WTC11 (cell line): ENCODE results near the gene NDST4. TPM values are rescaled to one million over a fixed set of nuclear protein-coding genes. Genes with fewer than 3 reads are reported as not detected.
A peak's percentile ranks its signal among the peaks of the same experiment; 100 is the strongest.

Experiments used
- ATAC-seq: fragments of 200-7000 bp; cut with Tn5 transposase; 2 replicates; pipeline ENCODE4 v1.10.0; 2021; ENCODE audit warnings: mild to moderate bottlenecking, moderate library complexity
- CTCF ChIA-PET: fragments of 300-600 bp; sonication (Branson Sonifier 250); formaldehyde crosslinking; loops from one replicate; lab custom pipeline; 2021; ENCODE audit warnings: antibody characterized with exemption; lab: Charles Lee
- POLR2A ChIA-PET: fragments of 350-600 bp; sonication (Branson Sonifier 250); formaldehyde crosslinking; loops from one replicate; lab custom pipeline; 2021; ENCODE audit warnings: antibody characterized with exemption; lab: Charles Lee
- DNase-seq: peaks from one replicate; pipeline ENCODE4 v3.0.0; 2021; ENCODE audit warnings: low spot score
- H3K27ac Mint-ChIP-seq: 2 replicates; pipeline ENCODE4 v1.8.0; 2021; ENCODE audit warnings: mixed read lengths
- H3K27me3 Mint-ChIP-seq: 2 replicates; pipeline ENCODE4 v1.8.0; 2021; ENCODE audit warnings: low read depth, mild to moderate bottlenecking, moderate library complexity, mixed read lengths
- H3K36me3 Mint-ChIP-seq: 2 replicates; pipeline ENCODE4 v1.8.0; 2021; ENCODE audit warnings: mixed read lengths
- H3K4me1 Mint-ChIP-seq: 2 replicates; pipeline ENCODE4 v1.8.0; 2022; ENCODE audit warnings: mixed read lengths
- H3K4me3 Mint-ChIP-seq: 2 replicates; pipeline ENCODE4 v1.8.0; 2021; ENCODE audit warnings: mild to moderate bottlenecking, moderate library complexity, mixed read lengths
- H3K9me3 Mint-ChIP-seq: 2 replicates; pipeline ENCODE4 v1.8.0; 2021; ENCODE audit warnings: mixed read lengths
- CREB1 ChIP-seq: sonication (generic); formaldehyde crosslinking; IDR thresholded peaks from 2 replicates; pipeline ENCODE4 v1.8.0; 2023; ENCODE audit warnings: mild to moderate bottlenecking, missing genetic modification reagents
- ELF4 ChIP-seq: sonication (generic); formaldehyde crosslinking; IDR thresholded peaks from 2 replicates; pipeline ENCODE4 v1.8.1; 2022; ENCODE audit warnings: low read depth, mild to moderate bottlenecking, moderate library complexity, missing genetic modification reagents
- EMX1 ChIP-seq: fragments of 250-450 bp; sonication (Bioruptor Pico); IDR thresholded peaks from 2 replicates; pipeline ENCODE4 v1.8.0; 2021; ENCODE audit warnings: mild to moderate bottlenecking
- FOXJ3 ChIP-seq: sonication (generic); formaldehyde crosslinking; IDR thresholded peaks from 2 replicates; pipeline ENCODE4 v1.9.0; 2021; ENCODE audit warnings: missing genetic modification reagents, mild to moderate bottlenecking, borderline replicate concordance
- KAT7 ChIP-seq: sonication (generic); formaldehyde crosslinking; IDR thresholded peaks from 2 replicates; pipeline ENCODE4 v1.8.1; 2023; ENCODE audit warnings: missing genetic modification reagents, mild to moderate bottlenecking, borderline replicate concordance
- MAX ChIP-seq: sonication (generic); formaldehyde crosslinking; IDR thresholded peaks from 2 replicates; pipeline ENCODE4 v1.8.0; 2022; ENCODE audit warnings: mild to moderate bottlenecking, missing genetic modification reagents
- MYBL2 ChIP-seq: sonication (generic); formaldehyde crosslinking; IDR thresholded peaks from 2 replicates; pipeline ENCODE4 v1.8.1; 2023; ENCODE audit warnings: mild to moderate bottlenecking, moderate library complexity, missing genetic modification reagents
- SOX15 ChIP-seq: fragments of 250-450 bp; sonication (Bioruptor Pico); IDR thresholded peaks from 2 replicates; pipeline ENCODE4 v1.9.0; 2021; ENCODE audit warnings: mild to moderate bottlenecking
- TEAD1 ChIP-seq: sonication (generic); formaldehyde crosslinking; IDR thresholded peaks from 2 replicates; pipeline ENCODE4 v1.8.0; 2022; ENCODE audit warnings: mild to moderate bottlenecking, missing genetic modification reagents
- TEAD4 ChIP-seq: sonication (generic); formaldehyde crosslinking; IDR thresholded peaks from 2 replicates; pipeline ENCODE4 v1.8.0; 2022; ENCODE audit warnings: mild to moderate bottlenecking, missing genetic modification reagents
- ZNF263 ChIP-seq: sonication (generic); formaldehyde crosslinking; IDR thresholded peaks from 2 replicates; pipeline ENCODE4 v1.8.1; 2022; ENCODE audit warnings: low read depth, mild to moderate bottlenecking, moderate library complexity, missing genetic modification reagents
- ZNF423 ChIP-seq: fragments of 250-450 bp; sonication (Bioruptor Pico); IDR thresholded peaks from 2 replicates; pipeline ENCODE4 v2.1.2; 2022; ENCODE audit warnings: mild to moderate bottlenecking, moderate library complexity
- ZNF512 ChIP-seq: sonication (generic); formaldehyde crosslinking; IDR thresholded peaks from 2 replicates; pipeline ENCODE4 v1.8.1; 2022; ENCODE audit warnings: missing genetic modification reagents, borderline replicate concordance
- total RNA-seq: library from RNA; stranded (reverse); gene quantifications from 3 replicates; pipeline ENCODE4 v1.2.3, GENCODE V29; 2021
- TF ChIP-seq, protein P1 (sequence below): sonication (generic); formaldehyde crosslinking; conservative IDR thresholded peaks from 2 replicates; pipeline ENCODE4 v1.8.1; 2022; ENCODE audit warnings: mild to moderate bottlenecking, missing genetic modification reagents
- TF ChIP-seq, protein P2 (sequence below): sonication (generic); formaldehyde crosslinking; IDR thresholded peaks from 2 replicates; pipeline ENCODE4 v1.8.0; 2022; ENCODE audit warnings: mild to moderate bottlenecking, missing genetic modification reagents
- TF ChIP-seq, protein P3 (sequence below): sonication (generic); formaldehyde crosslinking; conservative IDR thresholded peaks from 2 replicates; pipeline ENCODE4 v1.8.1; 2023; ENCODE audit warnings: mild to moderate bottlenecking, low read depth, missing genetic modification reagents, moderate library complexity
- TF ChIP-seq, protein P4 (sequence below): sonication (generic); formaldehyde crosslinking; IDR thresholded peaks from 2 replicates; pipeline ENCODE4 v1.8.1; 2023; ENCODE audit warnings: mild to moderate bottlenecking, missing genetic modification reagents, moderate library complexity
- TF ChIP-seq, protein P5 (sequence below): sonication (generic); formaldehyde crosslinking; IDR thresholded peaks from 2 replicates; pipeline ENCODE4 v1.8.0; 2023; ENCODE audit warnings: mild to moderate bottlenecking, missing genetic modification reagents
- TF ChIP-seq, protein P6 (sequence below): sonication (generic); formaldehyde crosslinking; IDR thresholded peaks from 2 replicates; pipeline ENCODE4 v1.8.1; 2022; ENCODE audit warnings: mild to moderate bottlenecking, moderate library complexity, missing genetic modification reagents

NDST4 gene
- total RNA-seq, 1 experiment from 2014 or later: not detected

DNA sequence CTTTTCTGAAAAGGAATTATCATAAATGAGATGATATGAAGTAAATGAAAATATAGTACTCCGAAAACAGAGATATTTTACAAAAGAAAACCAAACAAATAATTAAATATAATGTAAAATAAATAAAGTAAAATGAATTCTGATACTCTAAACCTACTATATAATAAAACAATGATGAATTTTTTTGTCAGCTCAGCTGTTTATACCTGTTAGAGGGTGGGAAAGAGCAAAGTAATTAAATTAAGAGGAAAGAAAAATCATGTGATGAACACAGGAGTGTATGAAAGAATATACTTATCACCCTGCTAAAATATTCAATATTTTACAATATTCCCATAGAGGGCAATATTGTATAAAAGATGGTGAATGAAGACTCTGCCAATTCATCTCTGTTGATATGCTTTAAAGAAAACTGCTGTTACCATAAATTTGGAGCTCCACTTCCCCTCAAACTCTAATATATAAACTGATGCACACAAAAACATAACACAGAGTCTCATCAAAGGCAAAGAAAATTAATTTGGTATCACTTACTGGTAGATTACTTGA, 6.5 kb upstream of the NDST4 start:
- POLR2A ChIA-PET: no interaction called here
- peaks cover 9% of the 10 kb centered on the region for H3K4me1 Mint-ChIP-seq
- CTCF ChIA-PET: no interaction called here
- H3K4me3 Mint-ChIP-seq: no peak overlapping the region
- no peaks in the 10 kb centered on the region for H3K36me3 Mint-ChIP-seq
- no peak for TF ChIP-seq CREB1
- no peak for TF ChIP-seq FOXJ3
- TF ChIP-seq EMX1 (CRISPR knock-in tag): no peak
- TF ChIP-seq, protein P1, sequence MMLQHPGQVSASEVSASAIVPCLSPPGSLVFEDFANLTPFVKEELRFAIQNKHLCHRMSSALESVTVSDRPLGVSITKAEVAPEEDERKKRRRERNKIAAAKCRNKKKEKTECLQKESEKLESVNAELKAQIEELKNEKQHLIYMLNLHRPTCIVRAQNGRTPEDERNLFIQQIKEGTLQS (CRISPR knock-in tag): no peak
- no peak for TF ChIP-seq MAX (CRISPR knock-in tag)
- H3K9me3 Mint-ChIP-seq: no peaks in the 10 kb centered on the region
- H3K27ac Mint-ChIP-seq: peak overlapping the region; percentile 11; the same call in 1 of the 2 replicates
- no peaks in the 10 kb centered on the region for H3K27me3 Mint-ChIP-seq
- no peak for DNase-seq
- ATAC-seq: no peak

- Mint-ChIP-seq H3K4me3 (no peak overlapping the region), H3K27ac (no peak overlapping the region), H3K27me3 (no peaks in the 10 kb centered on the region)
Measured at GRCh38 chr4:115117651-115118050, 4.2 kb upstream of the NDST4 start.

DNA sequence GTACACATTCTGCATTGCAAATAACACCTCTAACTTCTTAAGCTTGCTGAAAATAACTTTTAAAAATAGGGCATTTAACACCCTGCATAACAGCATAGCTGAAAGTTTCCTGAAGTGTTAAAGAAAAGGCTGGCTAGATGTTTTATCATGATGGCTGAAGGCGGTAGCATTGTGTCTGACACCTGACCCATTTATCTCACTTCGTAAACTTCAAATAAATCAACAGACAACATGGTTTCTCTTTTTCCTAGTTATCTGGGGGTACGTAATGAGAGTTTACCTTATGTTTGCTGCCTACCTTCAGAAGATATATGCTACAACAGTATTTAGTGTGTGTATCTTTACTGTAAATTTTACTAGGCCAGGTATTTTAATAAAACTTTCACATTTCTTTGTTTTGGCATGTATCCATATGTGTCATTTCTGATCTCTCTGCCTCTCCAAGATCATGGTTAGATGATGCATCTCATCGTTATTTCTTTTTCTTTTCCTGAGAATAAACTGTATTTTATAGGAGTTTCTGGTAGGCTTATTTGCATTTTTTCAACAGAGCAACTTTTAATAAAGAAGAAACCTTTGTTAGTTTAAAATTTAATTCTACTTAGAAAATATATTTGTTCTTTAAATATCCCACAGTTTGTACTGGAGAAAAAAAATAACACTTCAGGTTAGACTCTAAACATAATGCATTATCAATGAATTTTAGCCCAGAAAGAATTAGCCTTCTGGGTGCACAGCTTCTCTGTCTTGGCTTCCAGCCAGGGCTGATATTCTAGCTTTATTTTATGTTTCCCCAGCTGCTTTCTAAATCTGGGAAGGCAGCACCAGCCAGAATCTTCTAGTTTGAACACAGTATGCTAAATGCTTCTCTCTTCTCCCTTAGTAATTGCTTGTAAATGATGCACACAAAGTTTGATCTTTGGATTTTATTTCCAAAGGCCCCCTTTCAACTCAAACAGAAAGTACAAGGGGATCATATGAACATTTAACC, 2.9 kb downstream of the NDST4 start:
- CTCF ChIA-PET: no interaction called here
- H3K27me3 Mint-ChIP-seq: no peaks in the 10 kb centered on the region
- POLR2A ChIA-PET: no interaction called here

More at GRCh38 chr4:115117651-115118050, 4.2 kb upstream of the NDST4 start:
- ATAC-seq: no peak
- DNase-seq: no peak
- Mint-ChIP-seq H3K9me3 (no peaks in the 10 kb centered on the region), H3K4me1 (peaks cover 17% of the 10 kb centered on the region), H3K36me3 (no peaks in the 10 kb centered on the region)
- ChIA-PET POLR2A (no interaction called here), CTCF (no interaction called here)
- no peak for TF ChIP-seq ZNF512 (CRISPR knock-in tag)

DNA sequence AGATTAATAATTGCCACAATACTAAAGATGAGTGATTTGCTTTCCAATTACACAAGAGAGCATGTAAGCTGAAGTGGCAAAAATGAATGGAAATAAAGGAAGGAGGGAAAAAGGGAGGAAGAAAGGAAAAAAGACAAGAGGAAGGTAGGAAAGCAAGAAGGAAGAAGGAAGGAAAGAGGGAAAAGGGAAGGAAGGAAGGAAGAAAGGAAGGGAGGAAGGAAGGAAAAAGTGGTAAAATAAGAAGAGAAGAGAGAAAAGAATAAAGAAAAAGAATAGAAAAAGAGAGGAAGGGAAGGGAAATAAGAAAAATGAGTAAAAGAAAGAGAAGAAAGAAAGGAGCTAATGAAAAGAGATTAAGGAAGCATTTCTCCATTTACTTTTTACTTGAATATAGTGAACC, 4.6 kb downstream of the NDST4 start:
- no peak overlapping the region for H3K4me3 Mint-ChIP-seq
- no peaks in the 10 kb centered on the region for H3K27me3 Mint-ChIP-seq
- DNase-seq: no peak
- H3K36me3 Mint-ChIP-seq: no peaks in the 10 kb centered on the region
- POLR2A ChIA-PET: no interaction called here
- no peak overlapping the region for H3K27ac Mint-ChIP-seq
- no peak for ATAC-seq
- H3K4me1 Mint-ChIP-seq: peaks cover 5% of the 10 kb centered on the region; the same call in 1 of the 2 replicates
- CTCF ChIA-PET: no interaction called here
- no peaks in the 10 kb centered on the region for H3K9me3 Mint-ChIP-seq
- TF ChIP-seq, protein P2, sequence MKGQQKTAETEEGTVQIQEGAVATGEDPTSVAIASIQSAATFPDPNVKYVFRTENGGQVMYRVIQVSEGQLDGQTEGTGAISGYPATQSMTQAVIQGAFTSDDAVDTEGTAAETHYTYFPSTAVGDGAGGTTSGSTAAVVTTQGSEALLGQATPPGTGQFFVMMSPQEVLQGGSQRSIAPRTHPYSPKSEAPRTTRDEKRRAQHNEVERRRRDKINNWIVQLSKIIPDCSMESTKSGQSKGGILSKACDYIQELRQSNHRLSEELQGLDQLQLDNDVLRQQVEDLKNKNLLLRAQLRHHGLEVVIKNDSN (CRISPR knock-in tag): no peak
- no peak for TF ChIP-seq ZNF263 (CRISPR knock-in tag)
- TF ChIP-seq, protein P3, sequence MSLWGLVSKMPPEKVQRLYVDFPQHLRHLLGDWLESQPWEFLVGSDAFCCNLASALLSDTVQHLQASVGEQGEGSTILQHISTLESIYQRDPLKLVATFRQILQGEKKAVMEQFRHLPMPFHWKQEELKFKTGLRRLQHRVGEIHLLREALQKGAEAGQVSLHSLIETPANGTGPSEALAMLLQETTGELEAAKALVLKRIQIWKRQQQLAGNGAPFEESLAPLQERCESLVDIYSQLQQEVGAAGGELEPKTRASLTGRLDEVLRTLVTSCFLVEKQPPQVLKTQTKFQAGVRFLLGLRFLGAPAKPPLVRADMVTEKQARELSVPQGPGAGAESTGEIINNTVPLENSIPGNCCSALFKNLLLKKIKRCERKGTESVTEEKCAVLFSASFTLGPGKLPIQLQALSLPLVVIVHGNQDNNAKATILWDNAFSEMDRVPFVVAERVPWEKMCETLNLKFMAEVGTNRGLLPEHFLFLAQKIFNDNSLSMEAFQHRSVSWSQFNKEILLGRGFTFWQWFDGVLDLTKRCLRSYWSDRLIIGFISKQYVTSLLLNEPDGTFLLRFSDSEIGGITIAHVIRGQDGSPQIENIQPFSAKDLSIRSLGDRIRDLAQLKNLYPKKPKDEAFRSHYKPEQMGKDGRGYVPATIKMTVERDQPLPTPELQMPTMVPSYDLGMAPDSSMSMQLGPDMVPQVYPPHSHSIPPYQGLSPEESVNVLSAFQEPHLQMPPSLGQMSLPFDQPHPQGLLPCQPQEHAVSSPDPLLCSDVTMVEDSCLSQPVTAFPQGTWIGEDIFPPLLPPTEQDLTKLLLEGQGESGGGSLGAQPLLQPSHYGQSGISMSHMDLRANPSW (CRISPR knock-in tag): no peak
- TF ChIP-seq TEAD4 (CRISPR knock-in tag): no peak
- TF ChIP-seq, protein P4, sequence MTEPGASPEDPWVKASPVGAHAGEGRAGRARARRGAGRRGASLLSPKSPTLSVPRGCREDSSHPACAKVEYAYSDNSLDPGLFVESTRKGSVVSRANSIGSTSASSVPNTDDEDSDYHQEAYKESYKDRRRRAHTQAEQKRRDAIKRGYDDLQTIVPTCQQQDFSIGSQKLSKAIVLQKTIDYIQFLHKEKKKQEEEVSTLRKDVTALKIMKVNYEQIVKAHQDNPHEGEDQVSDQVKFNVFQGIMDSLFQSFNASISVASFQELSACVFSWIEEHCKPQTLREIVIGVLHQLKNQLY (CRISPR knock-in tag): no peak
- TF ChIP-seq KAT7 (CRISPR knock-in tag): no peak
- no peak for TF ChIP-seq SOX15 (CRISPR knock-in tag)
- TF ChIP-seq, protein P5, sequence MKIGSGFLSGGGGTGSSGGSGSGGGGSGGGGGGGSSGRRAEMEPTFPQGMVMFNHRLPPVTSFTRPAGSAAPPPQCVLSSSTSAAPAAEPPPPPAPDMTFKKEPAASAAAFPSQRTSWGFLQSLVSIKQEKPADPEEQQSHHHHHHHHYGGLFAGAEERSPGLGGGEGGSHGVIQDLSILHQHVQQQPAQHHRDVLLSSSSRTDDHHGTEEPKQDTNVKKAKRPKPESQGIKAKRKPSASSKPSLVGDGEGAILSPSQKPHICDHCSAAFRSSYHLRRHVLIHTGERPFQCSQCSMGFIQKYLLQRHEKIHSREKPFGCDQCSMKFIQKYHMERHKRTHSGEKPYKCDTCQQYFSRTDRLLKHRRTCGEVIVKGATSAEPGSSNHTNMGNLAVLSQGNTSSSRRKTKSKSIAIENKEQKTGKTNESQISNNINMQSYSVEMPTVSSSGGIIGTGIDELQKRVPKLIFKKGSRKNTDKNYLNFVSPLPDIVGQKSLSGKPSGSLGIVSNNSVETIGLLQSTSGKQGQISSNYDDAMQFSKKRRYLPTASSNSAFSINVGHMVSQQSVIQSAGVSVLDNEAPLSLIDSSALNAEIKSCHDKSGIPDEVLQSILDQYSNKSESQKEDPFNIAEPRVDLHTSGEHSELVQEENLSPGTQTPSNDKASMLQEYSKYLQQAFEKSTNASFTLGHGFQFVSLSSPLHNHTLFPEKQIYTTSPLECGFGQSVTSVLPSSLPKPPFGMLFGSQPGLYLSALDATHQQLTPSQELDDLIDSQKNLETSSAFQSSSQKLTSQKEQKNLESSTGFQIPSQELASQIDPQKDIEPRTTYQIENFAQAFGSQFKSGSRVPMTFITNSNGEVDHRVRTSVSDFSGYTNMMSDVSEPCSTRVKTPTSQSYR (CRISPR knock-in tag): no peak

More for the DNA sequence above, 2.9 kb downstream of the NDST4 start:
- ATAC-seq (no peak), DNase-seq (no peak)
- no peaks in the 10 kb centered on the region for H3K9me3 Mint-ChIP-seq
- H3K36me3 Mint-ChIP-seq: no peaks in the 10 kb centered on the region
- TF ChIP-seq ZNF423 (CRISPR knock-in tag) (no peak), MYBL2 (no peak), TEAD1 (CRISPR knock-in tag) (no peak), ELF4 (CRISPR knock-in tag) (no peak)
- TF ChIP-seq, protein P6, sequence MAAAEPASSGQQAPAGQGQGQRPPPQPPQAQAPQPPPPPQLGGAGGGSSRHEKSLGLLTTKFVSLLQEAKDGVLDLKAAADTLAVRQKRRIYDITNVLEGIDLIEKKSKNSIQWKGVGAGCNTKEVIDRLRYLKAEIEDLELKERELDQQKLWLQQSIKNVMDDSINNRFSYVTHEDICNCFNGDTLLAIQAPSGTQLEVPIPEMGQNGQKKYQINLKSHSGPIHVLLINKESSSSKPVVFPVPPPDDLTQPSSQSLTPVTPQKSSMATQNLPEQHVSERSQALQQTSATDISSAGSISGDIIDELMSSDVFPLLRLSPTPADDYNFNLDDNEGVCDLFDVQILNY (CRISPR knock-in tag): no peak
- peaks cover 8% of the 10 kb centered on the region; the same call in 1 of the 2 replicates for H3K4me1 Mint-ChIP-seq
- no peak overlapping the region for H3K4me3 Mint-ChIP-seq
- no peak overlapping the region for H3K27ac Mint-ChIP-seq
